Mesenteric fat pad (tissue), 1 donor: ENCODE results near the gene ABR. TPM values are rescaled to one million over a fixed set of nuclear protein-coding genes. Genes with fewer than 3 reads are reported as not detected.
"Not testable (repeated sequence)": the region's sequence is repeated elsewhere in the genome, so short reads cannot be mapped to it uniquely, and the experiment has no call there.

Experiments
- DNase-seq: peaks from one replicate; pipeline ENCODE4 v3.0.0-alpha.2; 2020; ENCODE audit warnings: low spot score
- total RNA-seq: library from RNA; stranded (reverse); fragmentation: NEBNext Ultra II Directional; extraction: Animal tissue kit (Norgen Biotek cat#: 25700); gene quantifications from one replicate; pipeline ENCODE4 v1.2.1, GENCODE V29; 2021
- donor health status: DM: yes; HTN: yes; CAD: no.

Gene ABR
- total RNA-seq, 1 donor from 2014 or later = 103 TPM

GRCh38 chr17:1174263-1174880 is 5.4 kb downstream of the ABR start:
- DNase-seq = no peak

- DNase-seq = no peak
Observed at GRCh38 chr17:1173432-1174262, 6.1 kb downstream of the ABR start.

GRCh38 chr17:1171953-1172352 is 7.8 kb downstream of the ABR start:
- DNase-seq = no peak

- DNase-seq = no peak
Observed at GRCh38 chr17:1170739-1171138, 9.0 kb downstream of the ABR start.

- DNase-seq = no peak
Observed at GRCh38 chr17:1169929-1170312, 9.9 kb downstream of the ABR start.

GRCh38 chr17:1169221-1169928 is 10.4 kb downstream of the ABR start:
- no peak for DNase-seq

- DNase-seq = no peak
Observed at GRCh38 chr17:1168533-1169220, 11.1 kb downstream of the ABR start.

GRCh38 chr17:1166276-1166675 is 13.5 kb downstream of the ABR start:
- no peak for DNase-seq

GRCh38 chr17:1165836-1166235 is 13.9 kb downstream of the ABR start:
- DNase-seq = no peak

GRCh38 chr17:1164935-1165556 is 14.7 kb downstream of the ABR start:
- DNase-seq = no peak

- DNase-seq = no peak
Observed at GRCh38 chr17:1162116-1162855, 17.5 kb downstream of the ABR start.

- DNase-seq = no peak
Observed at GRCh38 chr17:1160591-1161390, 19.0 kb downstream of the ABR start.

- DNase-seq = no peak
Observed at GRCh38 chr17:1159431-1160180, 20.2 kb downstream of the ABR start.

GRCh38 chr17:1158879-1159278 is 20.9 kb downstream of the ABR start:
- DNase-seq = no peak

- DNase-seq = no peak
Observed at GRCh38 chr17:1156864-1157263, 22.9 kb downstream of the ABR start.

GRCh38 chr17:1154704-1155103 is 25.1 kb downstream of the ABR start:
- no peak for DNase-seq

- DNase-seq = no peak
Observed at GRCh38 chr17:1153795-1154546, 25.8 kb downstream of the ABR start.

GRCh38 chr17:1152582-1152981 is 27.2 kb downstream of the ABR start:
- DNase-seq = not testable (repeated sequence)
